EL (cell line): Measurements from ENCODE around the gene RGN.
A peak's percentile ranks its signal among the peaks of the same experiment; 100 is the strongest.
"Not testable (repeated sequence)": the region's sequence is repeated elsewhere in the genome, so short reads cannot be mapped to it uniquely, and the experiment has no call there.

Experiments
- DNase-seq: peaks from one replicate; pipeline ENCODE4 v3.0.0-alpha.2; 2016

RGN gene

DNA sequence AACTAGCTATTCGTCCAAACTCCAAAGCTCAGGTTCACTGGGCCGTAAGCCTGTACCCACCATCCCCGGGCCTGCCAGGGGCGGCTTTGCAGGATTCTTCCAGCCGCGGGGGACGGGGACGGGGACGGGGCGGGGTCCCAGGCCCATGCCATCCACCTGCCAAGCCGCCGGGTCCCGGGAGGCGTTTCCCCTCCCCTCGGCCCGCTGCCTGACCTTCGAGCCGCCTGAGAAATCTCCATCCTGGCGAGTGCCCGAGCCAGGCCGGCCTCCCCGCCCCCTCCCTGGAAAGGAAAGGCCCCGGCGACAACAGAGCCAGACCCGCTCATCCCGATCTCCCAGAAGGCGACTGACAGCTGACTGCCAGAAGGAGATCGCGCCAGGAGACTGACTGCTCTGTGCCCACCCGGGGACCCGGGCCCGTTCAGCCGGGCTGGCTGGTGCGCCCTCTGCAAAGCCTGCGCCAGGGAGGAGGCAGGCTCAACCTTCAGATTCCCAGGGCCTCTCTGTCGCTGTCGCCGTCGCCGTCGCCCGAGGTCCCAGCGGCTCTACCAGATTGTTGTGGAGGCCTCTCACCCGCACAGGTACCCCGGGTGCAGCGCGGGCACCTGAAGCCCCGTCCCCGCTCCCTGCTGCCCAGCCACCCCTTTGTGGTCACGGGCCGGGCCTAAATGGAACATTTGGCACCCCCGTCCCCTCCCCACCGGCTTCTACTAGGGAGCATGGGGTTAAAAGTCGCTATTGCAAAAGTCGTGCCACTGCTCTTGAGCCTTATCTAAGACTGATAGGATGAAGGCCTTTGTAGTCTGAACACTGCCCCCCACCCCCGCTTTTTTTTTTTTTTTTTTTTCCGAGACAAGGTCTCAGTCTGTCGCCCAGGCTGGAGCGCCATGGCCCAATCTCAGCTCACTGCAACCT, at the start of gene RGN:
RGN (plus strand) TSS at position 315 of the 915 bp plus-strand sequence. CDS start 2,702 bp downstream, outside the sequence.
- no peak for DNase-seq

DNA sequence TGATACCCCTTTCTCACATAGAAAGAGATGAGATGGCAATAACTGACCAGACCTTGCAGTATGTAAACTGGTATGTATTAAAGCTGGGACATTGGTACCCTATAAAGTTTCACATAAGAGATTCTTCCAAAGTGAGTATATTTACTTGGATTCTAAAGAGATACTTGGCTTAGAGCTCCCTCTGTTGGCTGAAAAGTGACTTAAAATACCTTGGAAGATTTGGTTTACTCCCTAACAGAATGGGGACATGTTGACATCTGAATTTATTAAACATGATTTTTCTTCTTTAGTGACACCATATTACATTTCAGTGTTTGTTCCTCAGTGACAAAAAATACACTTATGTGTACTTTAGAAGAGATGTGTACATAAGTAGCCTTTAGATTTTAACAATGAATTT, 47.9 kb upstream of the RGN start:
- DNase-seq = peak; percentile 57

DNA sequence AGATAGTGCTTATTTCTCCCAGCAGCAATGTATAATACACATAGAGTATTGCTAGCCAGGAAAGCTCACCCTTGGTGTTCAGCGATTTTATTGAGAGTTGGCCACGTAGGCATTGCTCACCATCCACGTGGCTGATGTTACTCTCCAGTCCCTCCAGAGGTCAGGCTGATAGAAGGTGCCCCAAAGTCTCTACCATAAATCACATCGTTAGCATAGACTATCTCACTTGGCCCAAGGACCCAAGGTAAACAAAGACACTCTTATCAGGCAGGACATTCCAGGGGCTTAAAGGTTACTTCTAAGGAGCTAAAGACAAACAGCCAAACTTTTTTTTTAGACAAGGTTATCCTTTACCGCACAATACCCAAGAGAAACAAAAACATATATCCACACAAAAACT, 30.3 kb upstream of the RGN start:
- DNase-seq = no peak

DNA sequence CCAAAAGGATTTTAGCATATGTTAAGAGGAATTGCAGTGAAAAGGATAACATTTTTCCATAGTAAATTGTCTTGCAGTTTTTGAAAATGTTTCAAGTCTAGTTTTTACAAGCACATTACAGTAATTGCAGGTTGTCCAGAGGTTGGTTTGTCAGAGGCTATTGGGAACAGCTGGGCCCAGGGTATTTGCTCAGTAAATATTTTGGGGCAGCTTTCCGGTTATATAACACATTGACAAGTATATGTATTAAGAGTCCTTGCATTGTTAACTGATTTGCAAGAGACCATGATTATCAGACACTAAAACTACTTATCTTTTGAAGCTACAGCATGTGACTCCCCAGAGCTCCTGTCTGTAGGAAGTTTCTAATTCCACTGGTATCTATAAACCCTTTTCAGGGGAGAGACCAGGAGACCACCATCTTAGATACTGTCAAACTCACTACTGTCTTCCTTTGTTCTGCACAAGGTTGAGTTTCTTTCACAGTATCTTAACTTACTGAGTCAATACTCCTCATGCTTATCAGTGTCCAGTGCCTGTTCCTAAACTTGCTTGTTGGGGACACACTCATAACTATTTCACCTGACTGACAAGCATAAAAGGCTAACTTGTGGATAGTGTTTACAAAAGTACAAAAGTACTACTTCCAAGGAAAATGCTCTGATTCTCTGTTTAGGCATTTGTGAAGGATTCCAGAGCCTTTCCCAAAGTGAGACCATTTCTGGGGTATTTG, 18.9 kb upstream of the RGN start:
- no peak for DNase-seq

DNA sequence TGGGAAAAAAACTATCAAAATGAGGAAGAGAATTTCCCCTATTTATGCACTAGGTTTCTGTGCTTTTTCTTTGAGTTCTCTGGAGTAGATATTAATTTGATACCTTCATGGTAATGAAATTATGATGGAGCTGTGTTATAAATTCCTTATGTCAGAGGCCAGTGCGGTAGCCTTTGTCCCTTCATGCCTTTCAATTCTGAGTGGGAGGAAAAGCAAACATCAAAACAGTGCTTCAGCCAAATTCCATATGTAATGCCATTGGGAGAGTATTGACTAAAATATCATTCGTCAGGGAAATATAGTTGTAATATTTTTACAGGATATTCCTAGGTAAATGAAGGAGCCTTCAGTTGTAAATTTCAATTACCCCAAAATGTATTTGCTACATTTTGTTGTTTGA, 17.5 kb upstream of the RGN start:
- DNase-seq = no peak

DNA sequence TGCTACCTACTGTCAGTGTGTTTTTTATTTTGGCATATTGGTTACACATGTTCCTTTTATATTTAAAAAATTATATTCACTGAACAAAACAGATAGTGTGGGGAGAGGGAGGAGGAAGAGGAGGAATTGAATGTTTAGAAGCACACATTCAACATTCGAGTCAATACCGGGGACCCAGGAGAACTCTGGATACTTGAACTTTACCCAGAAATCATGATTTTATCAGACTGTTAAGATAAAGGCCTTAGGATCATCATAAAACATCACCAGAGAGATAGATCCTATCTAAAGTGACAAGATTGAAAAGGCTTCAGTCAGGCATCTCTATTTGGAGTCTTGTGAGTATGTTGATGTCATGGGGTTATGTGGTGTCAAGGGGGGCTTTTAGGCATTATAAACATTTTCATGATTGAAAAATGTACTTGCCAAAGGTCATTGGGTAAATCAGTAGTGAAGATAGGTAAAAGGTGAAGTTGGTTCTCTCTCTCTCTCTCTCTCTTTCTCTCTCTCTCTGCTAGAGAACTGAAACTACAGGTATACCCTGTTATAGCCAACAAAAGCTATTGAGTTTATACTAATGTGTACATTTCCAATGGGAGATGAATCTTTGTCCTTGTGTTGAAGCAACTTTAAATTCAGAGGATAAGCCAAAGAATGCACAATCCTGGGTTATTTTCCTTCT, 16.9 kb upstream of the RGN start:
- DNase-seq = no peak

DNA sequence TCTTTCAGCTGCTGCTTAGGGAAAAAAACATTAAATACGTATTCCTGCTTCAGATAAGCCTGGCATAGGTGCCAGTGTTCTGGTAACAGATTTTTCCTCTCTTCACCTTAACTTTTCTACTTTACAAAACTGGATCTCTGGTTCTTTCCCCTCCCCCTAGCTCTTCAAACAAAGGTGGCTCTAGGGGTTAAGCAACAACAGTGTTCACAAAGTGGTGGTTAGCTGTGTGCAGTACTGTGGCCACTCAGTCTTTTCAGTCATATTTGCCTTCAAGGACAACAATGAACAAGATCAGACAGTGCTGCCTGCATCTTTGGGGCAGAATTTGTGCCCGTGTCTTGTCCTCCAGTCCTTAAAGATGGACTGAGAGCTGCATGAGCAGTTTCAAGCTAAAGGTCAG, 15.1 kb upstream of the RGN start:
- no peak for DNase-seq

DNA sequence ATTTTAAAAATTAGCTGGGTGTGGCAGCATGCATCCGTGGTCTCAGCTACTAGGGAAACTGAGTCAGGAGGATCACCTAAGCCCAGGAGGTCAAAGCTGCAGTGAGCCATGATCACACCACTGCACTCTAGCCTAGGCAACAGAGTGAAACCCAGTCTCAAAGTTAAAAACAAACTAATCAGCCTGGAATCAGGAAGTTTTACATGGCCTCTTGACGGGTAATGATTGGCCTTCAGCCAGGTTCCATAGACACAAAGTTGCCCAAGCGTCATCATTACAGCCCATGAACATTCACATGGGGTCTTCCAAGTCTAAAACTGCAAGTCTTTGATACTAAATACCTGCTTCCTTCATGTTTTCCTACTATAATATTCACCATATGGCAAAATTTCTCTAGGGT, 10.0 kb upstream of the RGN start:
- no peak for DNase-seq

DNA sequence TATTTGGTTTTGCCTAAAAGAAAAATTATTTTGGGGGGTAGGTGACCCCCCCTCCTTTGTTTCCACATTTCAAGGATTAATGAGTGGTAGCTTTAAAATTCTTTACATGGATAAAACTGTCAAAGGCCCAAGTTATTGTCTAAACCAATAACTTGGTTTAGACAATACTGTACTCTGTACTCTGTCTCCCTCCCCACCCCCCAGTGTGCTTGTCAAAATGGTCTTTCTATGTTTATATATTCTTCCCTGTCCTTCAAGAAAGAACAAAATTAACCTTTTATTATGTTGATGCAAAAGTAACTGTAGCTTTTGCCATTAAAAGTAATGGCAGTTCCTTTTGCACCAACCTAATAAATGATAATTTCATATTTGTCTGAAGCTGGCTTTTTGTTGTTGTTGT, 9.5 kb upstream of the RGN start:
- no peak for DNase-seq

DNA sequence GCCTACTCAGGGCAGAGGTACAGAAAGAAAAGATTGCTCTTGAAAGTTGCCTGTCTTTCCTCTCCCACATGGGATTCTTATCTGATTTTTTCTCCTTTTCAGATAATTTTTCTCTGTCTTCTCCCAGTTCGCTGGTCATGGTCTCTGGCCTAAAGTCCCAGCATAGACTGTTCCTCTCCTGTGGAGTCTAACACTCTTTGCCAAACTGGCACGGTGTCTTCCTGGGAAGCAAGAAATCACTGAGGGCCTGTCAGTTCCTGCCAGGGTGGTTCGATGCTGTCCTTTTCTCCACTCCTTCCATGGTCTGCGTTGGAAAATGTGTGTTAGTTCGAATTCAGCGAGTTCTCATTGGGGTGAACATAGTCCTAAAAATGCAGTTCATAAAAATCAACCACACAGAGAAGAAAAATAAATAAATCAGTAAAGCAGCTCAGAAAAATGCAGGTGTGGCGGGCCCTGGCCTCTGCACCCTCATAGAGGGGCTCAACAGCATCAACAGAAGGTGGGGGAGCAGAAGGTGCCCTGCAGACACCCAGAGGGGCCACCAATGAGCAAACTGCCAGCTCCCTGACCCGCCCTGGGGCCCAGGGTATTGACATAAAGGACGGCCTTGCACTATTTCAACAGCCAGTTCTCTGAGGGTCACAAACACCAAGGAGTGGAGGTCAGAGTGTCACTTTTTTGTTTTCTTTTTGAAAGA, 2.1 kb downstream of the RGN start:
- no peak for DNase-seq

DNA sequence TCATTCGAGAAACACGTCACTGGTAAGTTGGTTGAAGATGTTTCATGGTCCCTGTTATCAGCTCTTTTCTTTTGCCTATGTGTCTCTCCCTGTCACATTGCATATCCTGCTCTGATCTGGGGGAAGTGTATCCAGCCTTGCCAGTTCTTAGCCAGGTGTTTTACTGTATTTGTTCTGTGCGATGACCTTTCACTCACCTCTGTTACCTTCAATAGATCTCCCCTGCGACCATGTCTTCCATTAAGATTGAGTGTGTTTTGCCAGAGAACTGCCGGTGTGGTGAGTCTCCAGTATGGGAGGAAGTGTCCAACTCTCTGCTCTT, 2.6 kb downstream of the RGN start:
- DNase-seq = no peak

DNA sequence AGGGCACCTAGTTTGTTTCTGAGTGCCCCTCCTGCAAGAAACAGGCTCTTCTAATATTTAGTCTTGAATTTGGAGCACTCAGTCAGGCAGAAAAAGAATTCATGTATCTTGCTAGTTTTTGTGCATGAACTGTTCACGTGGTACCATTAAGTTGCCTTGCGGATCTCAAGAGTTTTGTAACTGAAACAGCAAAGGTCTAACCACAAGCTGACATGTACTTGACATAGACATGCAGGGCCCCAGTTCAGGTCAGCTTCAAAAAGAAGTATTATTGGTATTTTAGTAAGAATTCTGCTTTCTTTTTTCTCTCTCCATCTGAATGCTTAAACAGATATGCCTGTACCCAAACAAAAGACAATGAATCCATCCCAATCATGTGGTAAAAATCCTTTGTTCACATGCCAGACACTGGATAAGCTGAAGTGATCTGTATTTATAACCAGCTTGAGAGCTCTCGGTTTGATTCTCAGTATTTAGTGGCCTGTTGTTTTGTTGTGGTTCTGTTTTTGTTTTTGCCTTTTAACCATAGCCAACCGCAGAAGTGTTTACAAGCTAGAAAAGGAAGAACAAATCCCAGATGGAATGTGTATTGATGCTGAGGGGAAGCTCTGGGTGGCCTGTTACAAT, 13.0 kb downstream of the RGN start:
- no peak for DNase-seq

DNA sequence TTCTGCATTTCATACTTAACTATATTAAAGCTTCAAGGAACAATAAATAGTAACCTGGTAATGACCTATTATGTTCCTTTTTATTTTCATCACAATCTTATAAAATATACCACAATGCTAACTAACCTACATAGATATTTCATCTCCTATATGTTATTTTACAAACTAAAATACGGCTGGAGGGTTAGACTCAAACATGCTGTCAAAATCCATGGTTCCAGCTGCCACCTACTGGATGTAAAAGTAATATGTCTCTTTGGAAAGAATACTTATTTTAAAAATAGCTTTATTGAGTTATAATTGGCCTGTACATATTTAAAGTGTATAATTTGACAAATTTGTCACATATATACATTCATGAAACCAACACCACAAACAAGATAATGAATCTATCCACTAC, 15.0 kb downstream of the RGN start:
- DNase-seq = peak; percentile 8

DNA sequence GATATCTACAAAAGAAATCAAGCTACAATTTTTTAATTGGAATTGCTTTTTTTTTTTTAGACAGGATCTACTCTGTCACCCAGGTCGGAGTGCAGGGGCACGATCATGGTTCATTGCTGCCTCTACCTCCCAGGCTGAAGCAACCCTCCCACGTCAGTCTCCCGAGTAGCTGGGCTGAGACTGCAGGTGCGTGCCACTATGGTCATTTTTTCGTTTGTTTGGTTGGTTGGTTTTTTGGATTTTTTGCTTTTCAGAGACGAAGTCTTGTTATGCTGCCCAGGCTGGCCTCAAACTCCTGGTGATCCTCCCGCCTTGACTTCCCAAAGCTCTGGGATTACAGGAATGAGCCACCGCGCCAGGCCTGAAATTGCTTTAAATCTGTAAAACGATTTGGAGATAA, 15.6 kb downstream of the RGN start:
- no peak for DNase-seq

DNA sequence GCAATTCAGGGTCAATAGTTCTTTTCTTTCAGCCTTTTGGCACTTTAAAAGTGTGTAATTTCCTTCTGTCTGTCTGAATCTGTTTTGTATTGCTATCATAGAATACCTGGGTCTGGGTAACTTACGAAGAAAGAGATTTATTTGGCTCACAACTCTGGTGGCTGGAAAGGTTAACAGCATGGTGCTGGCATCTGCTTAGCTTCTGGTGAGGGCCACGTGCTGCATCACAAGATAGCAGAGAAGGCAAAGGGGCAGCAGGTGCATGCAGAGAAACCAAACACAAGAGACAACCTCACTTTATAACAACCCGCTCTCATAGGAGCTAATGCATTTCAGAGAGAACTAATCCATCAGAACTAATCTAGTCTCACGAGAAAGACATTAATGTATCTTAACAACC, 18.8 kb downstream of the RGN start:
- DNase-seq = no peak

DNA sequence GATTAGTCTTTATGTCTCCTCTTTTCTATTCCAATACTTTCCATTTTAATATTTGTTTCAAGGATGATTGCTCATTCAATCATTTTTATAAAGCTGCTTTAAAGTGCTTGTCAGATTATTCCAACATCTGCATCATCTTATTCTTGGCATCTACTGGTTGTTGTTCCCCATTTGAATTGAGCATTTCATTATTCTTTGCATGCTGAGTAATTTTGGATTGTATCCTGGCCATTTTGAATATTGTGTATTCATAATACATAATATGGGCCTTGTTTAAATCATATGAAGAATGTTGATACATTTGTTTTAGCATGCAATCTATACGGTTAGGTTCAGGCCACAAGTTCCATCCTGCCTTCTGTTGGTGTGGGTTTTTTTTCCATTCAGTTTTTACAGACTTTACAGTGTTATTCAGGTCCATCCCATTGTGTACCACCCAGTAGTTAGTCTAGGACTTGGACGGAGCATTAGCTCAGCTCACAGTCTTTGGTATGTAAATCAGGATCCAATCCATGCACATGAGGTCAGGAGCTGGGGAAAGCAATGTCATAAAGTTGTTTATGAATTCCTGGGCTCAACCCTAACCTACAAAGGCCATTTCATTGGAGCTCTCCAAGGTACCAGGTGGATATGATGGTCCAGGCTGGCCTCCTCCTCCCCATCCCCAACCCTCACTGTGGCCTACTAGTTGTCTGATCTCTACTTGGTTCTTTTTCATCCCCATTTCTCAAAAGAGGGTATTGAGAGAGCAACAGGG, 20.3 kb downstream of the RGN start:
- DNase-seq = no peak

DNA sequence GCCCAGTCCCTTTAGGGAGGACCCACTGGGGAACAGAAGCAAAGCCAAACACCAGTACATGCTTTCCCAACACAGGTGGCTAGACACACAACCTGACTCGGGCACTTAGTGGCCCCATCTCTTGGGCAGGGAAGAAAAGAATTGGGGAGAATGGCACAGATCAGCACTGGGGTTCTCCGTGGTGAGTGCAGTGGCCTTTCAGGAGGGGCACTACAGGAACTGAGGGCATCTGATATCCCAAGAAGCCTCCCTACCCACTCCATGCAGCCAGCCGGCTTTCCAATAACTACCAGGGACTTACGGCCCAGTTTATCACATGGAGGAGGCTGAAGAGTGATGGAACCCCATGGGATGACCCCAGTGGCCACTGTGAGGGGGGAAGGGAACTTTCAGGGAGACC, 23.0 kb downstream of the RGN start:
- DNase-seq = no peak

DNA sequence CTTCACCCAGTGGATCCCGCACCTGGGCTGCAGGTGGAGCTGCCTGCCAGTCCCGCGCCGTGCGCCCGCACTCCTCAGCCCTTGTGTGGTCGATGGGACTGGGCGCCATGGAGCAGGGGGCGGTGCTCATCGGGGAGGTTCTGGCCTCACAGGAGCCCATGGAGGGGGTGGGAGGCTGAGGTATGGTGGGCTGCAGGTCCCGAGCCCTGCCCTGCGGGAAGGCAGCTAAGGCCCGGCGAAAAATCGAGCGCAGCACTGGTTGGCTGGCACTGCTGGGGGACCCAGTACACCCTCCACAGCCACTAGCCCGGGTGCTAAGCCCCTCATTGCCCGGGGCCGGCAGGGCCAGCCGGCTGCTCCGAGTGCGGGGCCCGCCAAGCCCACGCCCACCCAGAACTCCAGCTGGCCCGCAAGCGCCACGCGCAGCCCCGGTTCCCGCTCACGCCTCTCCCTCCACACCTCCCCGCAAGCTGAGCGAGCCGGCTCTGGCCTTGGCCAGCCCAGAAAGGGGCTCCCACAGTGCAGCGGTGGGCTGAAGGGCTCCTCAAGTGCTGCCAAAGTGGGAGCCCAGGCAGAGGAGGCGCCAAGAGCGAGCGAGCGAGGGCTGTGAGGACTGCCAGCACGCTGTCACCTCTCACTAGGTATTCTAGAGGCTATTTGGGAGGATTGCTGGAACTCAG, 32.8 kb downstream of the RGN start:
- DNase-seq = not testable (repeated sequence)

DNA sequence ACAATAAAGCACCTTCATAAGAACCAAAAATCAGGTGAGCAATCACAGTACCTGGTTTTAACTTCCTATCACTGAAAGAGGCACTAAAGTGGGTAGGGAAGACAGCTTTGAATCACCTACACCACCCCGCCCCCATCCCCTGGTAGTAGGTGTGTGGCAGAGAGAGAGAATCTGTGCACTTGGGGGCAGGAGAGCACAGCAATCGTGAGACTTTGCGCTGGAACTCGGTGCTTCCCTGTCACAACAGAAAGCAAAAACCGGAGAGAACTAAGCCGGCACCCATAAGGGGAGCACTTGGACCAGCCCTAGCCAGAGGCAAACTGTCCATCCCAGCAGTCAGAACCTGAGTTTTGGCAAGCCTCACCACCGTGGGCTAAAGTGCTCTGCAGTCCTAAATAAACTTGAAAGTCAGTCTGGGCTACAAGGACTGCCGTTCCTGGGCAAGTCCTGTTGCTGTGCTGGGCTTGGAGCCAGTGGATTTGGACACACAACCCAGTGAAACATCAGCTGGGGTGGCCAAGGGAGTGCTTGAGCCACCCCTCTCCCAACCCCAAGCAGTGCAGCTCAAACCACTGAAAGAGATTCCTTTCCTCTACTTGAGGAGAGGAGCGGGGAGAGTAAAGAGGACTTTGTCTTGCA, 34.2 kb downstream of the RGN start:
- no peak for DNase-seq

DNA sequence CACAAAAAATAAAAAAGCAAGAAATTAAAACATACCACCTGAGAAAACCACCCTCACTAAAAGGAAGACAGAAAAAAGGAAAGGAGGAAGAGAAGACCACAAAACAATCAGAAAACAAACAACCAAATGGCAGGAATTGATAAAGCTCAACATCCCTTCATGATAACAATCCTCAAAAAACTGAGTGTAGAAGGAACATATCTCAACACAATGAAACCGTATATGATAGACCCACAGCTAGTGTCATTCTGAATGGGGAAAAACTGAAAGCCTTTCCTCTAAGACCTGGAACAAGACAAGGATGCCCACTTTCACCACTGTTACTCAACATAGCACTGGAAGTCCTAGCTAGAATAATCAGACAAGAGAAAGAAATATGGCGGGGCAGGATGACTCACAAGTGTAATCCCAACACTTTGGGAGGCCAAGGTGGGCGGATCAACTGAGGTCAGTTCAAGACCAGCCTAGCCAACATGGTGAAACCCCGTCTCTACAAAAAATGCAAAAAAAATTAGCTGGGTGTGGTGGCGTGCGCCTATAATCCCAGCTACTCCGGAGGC, 38.4 kb downstream of the RGN start:
- not testable (repeated sequence) for DNase-seq
